Embryonic facial prominence (tissue), 1 donor: ENCODE data around the gene HEPH.
"Not testable (repeated sequence)": the region's sequence is repeated elsewhere in the genome, so short reads cannot be mapped to it uniquely, and the experiment has no call there.

Source experiments
- DNase-seq: peaks from one replicate; pipeline ENCODE4 v3.0.0-alpha.2; 2016; ENCODE audit errors: extremely low spot score

The HEPH gene

GRCh38 chrX:66232296-66232695 is 68.2 kb downstream of the HEPH start:
- DNase-seq = no peak

- no peak for DNase-seq
Measured at GRCh38 chrX:66233209-66233608, 69.2 kb downstream of the HEPH start.

- not testable (repeated sequence) for DNase-seq
Measured at GRCh38 chrX:66233904-66234303, 69.9 kb downstream of the HEPH start.

GRCh38 chrX:66255359-66255967 is 91.4 kb downstream of the HEPH start:
- DNase-seq = no peak

GRCh38 chrX:66262807-66263206 is 98.8 kb downstream of the HEPH start:
- no peak for DNase-seq
